Body of pancreas (tissue), 4 donors: ENCODE data around the gene ARID1B. TPM values are rescaled to one million over a fixed set of nuclear protein-coding genes. Genes with fewer than 3 reads are reported as not detected.

ENCODE experiments used
- ATAC-seq: fragments of 150-250 bp; one replicate; pipeline ENCODE4 v1.9.1; 2016
- DNase-seq, 4 donors: peaks; one replicate each; pipeline ENCODE4 v3.0.0-alpha.2; 2019
- H3K27ac ChIP-seq, 4 donors: fragments of 200-600 bp; sonication (generic); 1 replicate in 3 of 4; 2 replicates in 1 of 4; pipeline versions ENCODE4 v1.5.1 to v1.6.1; 2016 to 2019; ENCODE audit warnings: mild to moderate bottlenecking in 1 of 4, mixed read lengths in 1 of 4, moderate library complexity in 1 of 4
- H3K27me3 ChIP-seq, 2 donors: fragments of 200-600 bp; sonication (generic); one replicate each; pipeline ENCODE4 v1.6.0; 2016; ENCODE audit warnings: mild to moderate bottlenecking in 1 of 2
- H3K36me3 ChIP-seq, 2 donors: fragments of 200-600 bp; sonication (generic); replicated peaks in 1 of 2; 2 replicates each; pipeline ENCODE4 v1.5.1; 2016; ENCODE audit warnings: low read depth in 2 of 2; ENCODE audit not compliant: insufficient read depth in 1 of 2
- H3K4me1 ChIP-seq: fragments of 200-600 bp; sonication (generic); one replicate; pipeline ENCODE4 v1.6.0; 2016
- H3K4me3 ChIP-seq, 2 donors: fragments of 200-600 bp; sonication (generic); 1 replicate in 1 of 2; 2 replicates in 1 of 2; pipeline ENCODE4 v1.5.1; 2016 to 2019
- H3K9me3 ChIP-seq, 3 donors: fragments of 200-600 bp; sonication (generic); 1 replicate in 2 of 3; 2 replicates in 1 of 3; pipeline ENCODE4 v1.5.1; 2016
- CTCF ChIP-seq, 7 experiments: fragments of 450-650 bp in 4 of 7; fragments of 200-600 bp in 3 of 7; sonication (generic) in 3 of 7; IDR thresholded peaks; one replicate each; pipeline ENCODE4 v1.5.1; 2016 to 2019; ENCODE audit warnings: antibody characterized with exemption in 7 of 7
- POLR2A ChIP-seq, 3 donors: fragments of 450-650 bp; IDR thresholded peaks; one replicate each; pipeline ENCODE4 v1.6.1; 2016; ENCODE audit warnings: antibody characterized with exemption in 3 of 3, mild to moderate bottlenecking in 2 of 3
- WGBS, 2 donors: methylation state at CpG; one replicate each; pipeline ENCODE4 v1.1.5; 2017; 5-methylcytosine and 5-hydroxymethylcytosine counted together
- intact Hi-C: fragments of 100-400 bp; cut with DNase I; formaldehyde crosslinking; loops from one replicate; pipeline ENCODE4 v1.15.1; 2023
- total RNA-seq, 2 donors: library from RNA; depleted of rRNA; stranded (reverse); fragments of >200 nt; gene quantifications; one replicate each; pipeline ENCODE4 v1.1.0, GENCODE V29; 2016

Gene ARID1B
- total RNA-seq, 2 donors from 2014 or later: 71.5 to 85.1 TPM

DNA sequence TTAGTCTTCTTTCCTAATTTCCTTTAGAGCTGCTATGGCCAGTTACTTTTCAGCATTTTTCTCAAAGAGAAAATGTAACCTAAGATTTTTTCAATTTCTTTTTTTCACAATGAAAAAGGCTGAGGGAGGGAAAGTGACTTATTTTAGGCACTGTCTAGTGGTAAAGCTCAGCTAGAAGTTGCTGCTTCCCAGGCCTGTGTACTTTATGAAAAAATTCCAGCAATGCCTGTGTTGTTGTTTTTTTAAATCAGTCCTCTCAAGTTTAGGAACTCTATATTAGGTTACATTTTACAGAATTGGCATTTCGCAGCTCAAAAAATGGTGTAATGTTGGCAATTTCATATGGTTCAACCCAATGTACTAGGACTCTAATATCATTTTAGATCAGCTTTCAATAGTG is 269.6 kb downstream of the ARID1B start:
- ATAC-seq: no peak
- TF ChIP-seq POLR2A (IDR thresholded peaks at IDR 0.05) (no peak), CTCF (IDR thresholded peaks at IDR 0.05) (no peak)
- no peaks in the 10 kb centered on the region for H3K9me3 ChIP-seq
- no peaks in the 10 kb centered on the region for H3K4me1 ChIP-seq
- no peak overlapping the region for H3K4me3 ChIP-seq
- H3K27me3 ChIP-seq: no peaks in the 10 kb centered on the region
- intact Hi-C loops: no loop called here
- DNase-seq: no peak
- no peaks in the 10 kb centered on the region for H3K36me3 ChIP-seq
- H3K27ac ChIP-seq: no peak overlapping the region
- WGBS, 2 donors: 92 to 100% methylated on average over 1 of the region's 1 CpG

GRCh38 chr6:157047328-157047727 is 270.1 kb downstream of the ARID1B start:
- TF ChIP-seq CTCF (IDR thresholded peaks at IDR 0.05): no peak
- no peak for TF ChIP-seq POLR2A (IDR thresholded peaks at IDR 0.05)
- WGBS, 2 donors: 82 to 88% methylated on average over 4 of the region's 4 CpGs
- intact Hi-C loops: no loop called here

GRCh38 chr6:157047951-157048350 is 270.8 kb downstream of the ARID1B start:
- ATAC-seq: no peak
- H3K9me3 ChIP-seq: no peaks in the 10 kb centered on the region
- H3K4me1 ChIP-seq: no peaks in the 10 kb centered on the region
- no peak for DNase-seq
- intact Hi-C loops: no loop called here
- no peaks in the 10 kb centered on the region for H3K27me3 ChIP-seq
- no peak overlapping the region for H3K4me3 ChIP-seq
- WGBS, 2 donors: 33% methylated on average over 2 of the region's 2 CpGs
- TF ChIP-seq POLR2A (IDR thresholded peaks at IDR 0.05) (no peak), CTCF (IDR thresholded peaks at IDR 0.05) (no peak)
- H3K36me3 ChIP-seq: no peaks in the 10 kb centered on the region
- no peak overlapping the region for H3K27ac ChIP-seq

More at GRCh38 chr6:157047328-157047727, 270.1 kb downstream of the ARID1B start:
- no peaks in the 10 kb centered on the region for H3K9me3 ChIP-seq
- no peak overlapping the region for H3K4me3 ChIP-seq
- DNase-seq: no peak
- no peaks in the 10 kb centered on the region for H3K27me3 ChIP-seq
- H3K4me1 ChIP-seq: no peaks in the 10 kb centered on the region
- ATAC-seq: no peak
- H3K36me3 ChIP-seq: no peaks in the 10 kb centered on the region
- no peak overlapping the region for H3K27ac ChIP-seq

DNA sequence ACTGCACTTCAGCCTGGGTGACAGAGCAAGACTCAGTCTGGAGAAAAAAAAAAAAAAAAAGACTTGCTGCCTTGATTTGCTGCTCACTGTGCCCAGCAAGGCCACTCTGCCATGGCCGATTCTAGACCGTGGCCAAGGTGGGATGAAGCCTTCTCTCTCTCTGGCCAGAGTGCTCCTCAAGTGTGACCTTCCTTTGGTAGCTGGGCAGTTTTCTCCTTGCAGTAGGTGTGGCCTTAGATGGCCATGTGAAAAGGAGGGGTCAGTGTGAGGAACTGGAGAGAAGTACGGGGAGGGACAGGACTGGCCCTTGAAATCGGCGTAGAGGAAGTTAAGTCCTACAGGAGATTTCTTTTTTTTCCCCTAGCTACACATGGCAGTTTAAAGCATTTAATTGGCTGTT is 272.0 kb downstream of the ARID1B start:
- Histone ChIP-seq H3K27ac (no peak overlapping the region), H3K9me3 (no peaks in the 10 kb centered on the region), H3K4me1 (no peaks in the 10 kb centered on the region), H3K36me3 (no peaks in the 10 kb centered on the region), H3K4me3 (no peak overlapping the region), H3K27me3 (no peaks in the 10 kb centered on the region)
- intact Hi-C loops: no loop called here
- TF ChIP-seq CTCF (IDR thresholded peaks at IDR 0.05) (no peak), POLR2A (IDR thresholded peaks at IDR 0.05) (no peak)
- DNase-seq: no peak
- WGBS, 2 donors: 92 to 95% methylated on average over 5 of the region's 5 CpGs
- no peak for ATAC-seq

- H3K27ac ChIP-seq: no peak overlapping the region
- no peak overlapping the region for H3K4me3 ChIP-seq
- no peaks in the 10 kb centered on the region for H3K4me1 ChIP-seq
- ATAC-seq (no peak), DNase-seq (no peak)
- 81 to 90% methylated on average over 8 of the region's 8 CpGs for WGBS, 2 donors
- intact Hi-C loops: no loop called here
- H3K27me3 ChIP-seq: no peaks in the 10 kb centered on the region
- no peaks in the 10 kb centered on the region for H3K9me3 ChIP-seq
- TF ChIP-seq POLR2A (IDR thresholded peaks at IDR 0.05) (no peak), CTCF (IDR thresholded peaks at IDR 0.05) (no peak)
- no peaks in the 10 kb centered on the region for H3K36me3 ChIP-seq
Measured at GRCh38 chr6:157050537-157051265, 273.5 kb downstream of the ARID1B start.
